Loucy (cell line): ENCODE results near the gene IRF2.

ENCODE experiments used
- H2AFZ ChIP-seq: fragments of 200-600 bp; sonication (generic); 2 replicates; pipeline ENCODE4 v1.6.0; 2016; ENCODE audit warnings: antibody characterized with exemption, mild to moderate bottlenecking, low read length, moderate library complexity
- H3F3A ChIP-seq: fragments of 200-600 bp; 2 replicates; pipeline ENCODE4 v1.6.0; 2016; ENCODE audit warnings: antibody characterized with exemption, low read depth, mild to moderate bottlenecking
- H3K27me3 ChIP-seq: fragments of 200-600 bp; sonication (generic); 2 replicates; pipeline ENCODE4 v1.6.1; 2014; ENCODE audit warnings: low read length, mild to moderate bottlenecking; ENCODE audit not compliant: insufficient read depth, poor library complexity, severe bottlenecking
- H3K36me3 ChIP-seq: fragments of 200-600 bp; sonication (generic); 2 replicates; pipeline ENCODE4 v1.6.1; 2016; ENCODE audit warnings: low read length; ENCODE audit not compliant: insufficient read depth
- H3K4me1 ChIP-seq: fragments of 200-600 bp; sonication (generic); 2 replicates; pipeline ENCODE4 v1.5.1; 2014; ENCODE audit warnings: low read length, mild to moderate bottlenecking; ENCODE audit not compliant: insufficient read depth, poor library complexity, severe bottlenecking
- H3K4me2 ChIP-seq: fragments of 200-600 bp; sonication (generic); 2 replicates; pipeline ENCODE4 v1.6.0; 2014; ENCODE audit warnings: antibody characterized with exemption, low read length, low read depth, mild to moderate bottlenecking; ENCODE audit not compliant: poor library complexity, severe bottlenecking
- H3K4me3 ChIP-seq: fragments of 200-600 bp; sonication (generic); 2 replicates; pipeline ENCODE4 v1.5.1; 2014; ENCODE audit warnings: low read length, mild to moderate bottlenecking, mixed read lengths; ENCODE audit not compliant: poor library complexity, severe bottlenecking
- H3K79me2 ChIP-seq: fragments of 200-600 bp; sonication (generic); 2 replicates; pipeline ENCODE4 v1.6.1; 2014; ENCODE audit warnings: low read length; ENCODE audit not compliant: insufficient read depth
- H3K9ac ChIP-seq: fragments of 200-600 bp; sonication (generic); 2 replicates; pipeline ENCODE4 v1.6.0; 2014; ENCODE audit warnings: mild to moderate bottlenecking, low read depth, low read length, moderate library complexity; ENCODE audit not compliant: poor library complexity, severe bottlenecking
- H3K9me2 ChIP-seq: fragments of 200-600 bp; sonication (generic); replicated peaks from 2 replicates; pipeline ENCODE4 v1.6.1; 2016; ENCODE audit warnings: low read depth, low read length, mixed read lengths
- H3K9me3 ChIP-seq: fragments of 200-600 bp; sonication (generic); 2 replicates; pipeline ENCODE4 v1.6.1; 2014; ENCODE audit warnings: mild to moderate bottlenecking, antibody characterized with exemption, low read length, low read depth; ENCODE audit not compliant: insufficient read depth
- H4K20me1 ChIP-seq: fragments of 200-600 bp; sonication (generic); 2 replicates; pipeline ENCODE4 v1.6.0; 2014; ENCODE audit warnings: antibody characterized with exemption, low read length, mild to moderate bottlenecking; ENCODE audit not compliant: insufficient read depth, poor library complexity, severe bottlenecking
- CTCF ChIP-seq: fragments of 200-600 bp; sonication (generic); conservative IDR thresholded peaks from 2 replicates; pipeline ENCODE4 v1.5.1; 2014; ENCODE audit warnings: mild to moderate bottlenecking, antibody characterized with exemption, low read length
- EZH2phosphoT487 ChIP-seq: fragments of 200-600 bp; IDR thresholded peaks from 2 replicates; pipeline ENCODE4 v1.6.1; 2018; ENCODE audit warnings: antibody characterized with exemption, mild to moderate bottlenecking, moderate library complexity, borderline replicate concordance

The IRF2 gene

GRCh38 chr4:184396570-184397515, 77.5 kb downstream of the IRF2 start:
- Histone ChIP-seq H3F3A (no peaks in the 10 kb centered on the region), H3K27me3 (no peaks in the 10 kb centered on the region), H3K9me3 (no peaks in the 10 kb centered on the region), H4K20me1 (no peaks in the 10 kb centered on the region), H3K9me2 (no peaks in the 10 kb centered on the region), H3K4me3 (no peak overlapping the region), H3K9ac (no peak overlapping the region), H3K36me3 (peaks cover 57% of the 10 kb centered on the region; the same call in 1 of the 2 replicates), H2AFZ (no peak overlapping the region), H3K4me2 (no peak overlapping the region), H3K79me2 (no peaks in the 10 kb centered on the region), H3K4me1 (peaks cover 13% of the 10 kb centered on the region)
- TF ChIP-seq EZH2phosphoT487: no peak
- no peak for TF ChIP-seq CTCF

GRCh38 chr4:184395971-184396391, 78.4 kb downstream of the IRF2 start:
- no peak for TF ChIP-seq CTCF
- no peak for TF ChIP-seq EZH2phosphoT487
- H3K4me2 ChIP-seq: no peak overlapping the region
- no peaks in the 10 kb centered on the region for H3F3A ChIP-seq
- no peaks in the 10 kb centered on the region for H3K9me2 ChIP-seq
- H3K4me1 ChIP-seq: peaks cover 13% of the 10 kb centered on the region
- H3K36me3 ChIP-seq: peaks cover 63% of the 10 kb centered on the region; the same call in 1 of the 2 replicates
- no peak overlapping the region for H2AFZ ChIP-seq
- no peak overlapping the region for H3K4me3 ChIP-seq
- H3K27me3 ChIP-seq: no peaks in the 10 kb centered on the region
- H3K9ac ChIP-seq: no peak overlapping the region
- H4K20me1 ChIP-seq: no peaks in the 10 kb centered on the region
- H3K79me2 ChIP-seq: no peaks in the 10 kb centered on the region
- no peaks in the 10 kb centered on the region for H3K9me3 ChIP-seq

GRCh38 chr4:184395451-184395917, 78.9 kb downstream of the IRF2 start:
- Histone ChIP-seq H3K4me2 (no peak overlapping the region), H3K9me2 (no peaks in the 10 kb centered on the region), H3K4me1 (peaks cover 13% of the 10 kb centered on the region), H3K36me3 (peaks cover 66% of the 10 kb centered on the region; the same call in 1 of the 2 replicates), H2AFZ (no peak overlapping the region), H3K9me3 (no peaks in the 10 kb centered on the region), H3K27me3 (no peaks in the 10 kb centered on the region), H3K9ac (no peak overlapping the region), H3F3A (no peaks in the 10 kb centered on the region), H3K79me2 (no peaks in the 10 kb centered on the region), H3K4me3 (no peak overlapping the region), H4K20me1 (no peaks in the 10 kb centered on the region)
- no peak for TF ChIP-seq EZH2phosphoT487
